ENCODE measurements around the gene SMARCD3. TPM values are rescaled to one million over a fixed set of nuclear protein-coding genes. Genes with fewer than 3 reads are reported as not detected.

Gene SMARCD3
- total and polyA plus RNA-seq, 2 of the 4 experiments (the other 2 are of a cell fraction): 37.5 to 48.5 TPM

GRCh38 chr7:151232917-151233701 is 15.4 kb downstream of the SMARCD3 start (continued):
- TF ChIP-seq MAZ (IDR thresholded peaks at IDR 0.05; ENCODE audit: borderline replicate concordance, low read depth, low read length): peak; percentile 30; the same call in 1 of the 2 replicates
- peak; percentile 82 for TF ChIP-seq NFE2L2 (IDR thresholded peaks at IDR 0.05; ENCODE audit: low read depth, low read length)

GRCh38 chr7:151232091-151232916 is 16.2 kb downstream of the SMARCD3 start, which contains the start of gene CHPF2:
Gene CHPF2 (plus strand): TSS chr7:151232483. CDS start chr7:151234012, 1,529 bp downstream.
- peak within 1 kb of the TSS; percentile 93 for H3K4me2 ChIP-seq (ENCODE audit: low read depth, low read length)
- no TSS peak for BruUV-seq (replicated peaks)
- intact Hi-C loops (cut with micrococcal nuclease) (no loop called here), dilution Hi-C loops (cut with HindIII; ENCODE audit: low sequenced_read_pairs, unreplicated experiment) (no loop called here), in situ Hi-C loops (cut with MboI; ENCODE audit: low sequenced_read_pairs) (no loop called here)
- DNase-seq (peak; percentile 84), ATAC-seq (ENCODE audit: low read depth) (peak; percentile 83)
- H2BK15ac ChIP-seq (ENCODE audit: low read depth, low read length): no peak within 1 kb of the TSS
- peak within 1 kb of the TSS; percentile 89 for H3K56ac ChIP-seq (ENCODE audit: extremely low read depth, insufficient read depth, low read length)
- POLR2A ChIA-PET (ENCODE audit: unreplicated experiment): interaction anchor here (0.6 kb wide), 2 partner anchors 10 to 20 kb away, joined by 4 read pairs; no protein-coding TSS in a partner anchor
- H4K8ac ChIP-seq (ENCODE audit: low read depth in 2 of 2, low read length in 2 of 2): peak within 1 kb of the TSS; percentile 79 to 98
- CTCF ChIA-PET: interaction anchor here (1.0 kb wide), 1 partner anchor 12 kb away, joined by 6 read pairs; no protein-coding TSS in a partner anchor
- no peaks in the 10 kb centered on the region for H3K9me3 ChIP-seq (ENCODE audit: control insufficient read depth, insufficient read depth, low read length)
- H3K9ac ChIP-seq (ENCODE audit: low read depth, low read length): peak within 1 kb of the TSS; percentile 85
- peak within 1 kb of the TSS; percentile 84 for H3K27ac ChIP-seq (ENCODE audit: insufficient read depth, low read length)
- no peak within 1 kb of the TSS for H2BK20ac ChIP-seq (ENCODE audit: low read depth, low read length)
- peak within 1 kb of the TSS; percentile 72; the same call in 1 of the 2 replicates for H3K18ac ChIP-seq (ENCODE audit: low read depth, low read length)
- H4K91ac ChIP-seq (ENCODE audit: insufficient read depth, low read depth, low read length): peak within 1 kb of the TSS; percentile 89
- peak within 1 kb of the TSS; percentile 75 for H3K23ac ChIP-seq (ENCODE audit: low read depth, low read length)
- H4K5ac ChIP-seq (ENCODE audit: low read depth, low read length): peak within 1 kb of the TSS; percentile 92
- H3K4ac ChIP-seq (ENCODE audit: low read depth, low read length): peak within 1 kb of the TSS; percentile 95
- TF ChIP-seq NFE2L2 (IDR thresholded peaks at IDR 0.05; ENCODE audit: low read depth, low read length) (no peak), MAZ (IDR thresholded peaks at IDR 0.05; ENCODE audit: borderline replicate concordance, low read depth, low read length) (peak; percentile 16; the same call in 1 of the 2 replicates), MXI1 (IDR thresholded peaks at IDR 0.05; ENCODE audit: borderline replicate concordance, low read depth, low read length) (peak; percentile 52; the same call in 1 of the 2 replicates), POLR2A (IDR thresholded peaks at IDR 0.05; ENCODE audit: low read depth, low read length) (peak; percentile 74)
- peaks cover 0 to 48% of the 10 kb centered on the region in 2 experiments; a peak in 3 of 4 replicates for H3K79me1 ChIP-seq (ENCODE audit: low read depth in 1 of 2, low read length in 2 of 2)
- peak within 1 kb of the TSS; percentile 69 for H2BK5ac ChIP-seq (ENCODE audit: low read depth, low read length, poor library complexity, severe bottlenecking)
- H3K14ac ChIP-seq (replicated peaks; ENCODE audit: low read depth, low read length): peak within 1 kb of the TSS; percentile 97
- no peaks in the 10 kb centered on the region for H3K27me3 ChIP-seq (ENCODE audit: control insufficient read depth, insufficient read depth, low read length)
- peaks cover 4% of the 10 kb centered on the region; the same call in 1 of the 2 replicates for H3K9me1 ChIP-seq (ENCODE audit: insufficient read depth, low read length)
- H3K36me3 ChIP-seq (ENCODE audit: control insufficient read depth, insufficient read depth, low read length): peaks cover 26% of the 10 kb centered on the region
- peak within 1 kb of the TSS; percentile 91 for H2AK5ac ChIP-seq (ENCODE audit: low read depth, low read length)
- peaks cover 14% of the 10 kb centered on the region for H3K4me1 ChIP-seq (ENCODE audit: control insufficient read depth, insufficient read depth, low read length)
- peak within 1 kb of the TSS; percentile 99 for H2AFZ ChIP-seq (replicated peaks; ENCODE audit: low read length, poor library complexity)
- H2AK9ac ChIP-seq (replicated peaks; ENCODE audit: low read depth, low read length, poor library complexity): peak within 1 kb of the TSS; percentile 100
- peak within 1 kb of the TSS; percentile 26; the same call in 1 of the 2 replicates for H2BK120ac ChIP-seq (ENCODE audit: low read depth, low read length)
- WGBS, 2 experiments (ENCODE audit: extremely low coverage in 2 of 2, insufficient read length in 1 of 2): 0% methylated on average over 61 of the region's 79 CpGs; no CpG with 5 or more reads in 1 of the 2 experiments
- H4K20me1 ChIP-seq (ENCODE audit: insufficient read depth, low read length): peaks cover 46% of the 10 kb centered on the region
- H3K4me3 ChIP-seq (ENCODE audit: insufficient read depth, low read depth, low read length): peak within 1 kb of the TSS; percentile 76
